ENCODE measurements around the gene TRDN.

TRDN gene

GRCh38 chr6:123372737-123373136, 264.0 kb downstream of the TRDN start:
- no peak for ATAC-seq (ENCODE audit: insufficient read depth, low read depth)
- TF ChIP-seq CTCF (IDR thresholded peaks at IDR 0.05; ENCODE audit: borderline replicate concordance, extremely low read depth, low read length, poor library complexity, severe bottlenecking): no peak
- no peak for TF ChIP-seq EZH2 (IDR thresholded peaks at IDR 0.05; ENCODE audit: borderline replicate concordance, low read depth, low read length, severe bottlenecking)

GRCh38 chr6:123363912-123364311, 272.8 kb downstream of the TRDN start:
- no peak overlapping the region for H2AFZ ChIP-seq (ENCODE audit: low read depth, low read length)
- no peak overlapping the region for H3K27ac ChIP-seq (ENCODE audit: low read length)
- H3K27me3 ChIP-seq (ENCODE audit: insufficient read depth, low read length, poor library complexity): no peaks in the 10 kb centered on the region
- no peaks in the 10 kb centered on the region for H3K9me3 ChIP-seq (ENCODE audit: insufficient read depth, low read length, severe bottlenecking)
- no peak for TF ChIP-seq CTCF (IDR thresholded peaks at IDR 0.05; ENCODE audit: borderline replicate concordance, extremely low read depth, low read length, poor library complexity, severe bottlenecking)
- TF ChIP-seq EZH2 (IDR thresholded peaks at IDR 0.05; ENCODE audit: borderline replicate concordance, low read depth, low read length, severe bottlenecking): no peak
- no peaks in the 10 kb centered on the region for H3K79me2 ChIP-seq (ENCODE audit: insufficient read depth, low read length)
- ATAC-seq (ENCODE audit: insufficient read depth, low read depth): no peak
- DNase-seq: no peak
- H3K4me2 ChIP-seq (ENCODE audit: insufficient read depth, low read length): no peak overlapping the region
- H3K9ac ChIP-seq (ENCODE audit: low read depth, low read length): no peak overlapping the region
- H4K20me1 ChIP-seq (ENCODE audit: insufficient read depth, low read length): no peaks in the 10 kb centered on the region
- no peaks in the 10 kb centered on the region for H3K4me1 ChIP-seq (ENCODE audit: insufficient read depth, low read length)
- no peaks in the 10 kb centered on the region for H3K36me3 ChIP-seq (ENCODE audit: insufficient read depth, low read length)
- H3K4me3 ChIP-seq (ENCODE audit: low read depth in 1 of 2, low read length in 2 of 2): no peak overlapping the region

More at GRCh38 chr6:123372737-123373136, 264.0 kb downstream of the TRDN start:
- Histone ChIP-seq H3K27ac (ENCODE audit: low read length) (no peak overlapping the region), H3K36me3 (ENCODE audit: insufficient read depth, low read length) (no peaks in the 10 kb centered on the region), H3K9ac (ENCODE audit: low read depth, low read length) (no peak overlapping the region), H4K20me1 (ENCODE audit: insufficient read depth, low read length) (no peaks in the 10 kb centered on the region), H3K79me2 (ENCODE audit: insufficient read depth, low read length) (no peaks in the 10 kb centered on the region), H3K27me3 (ENCODE audit: insufficient read depth, low read length, poor library complexity) (no peaks in the 10 kb centered on the region), H3K4me3 (ENCODE audit: low read depth in 1 of 2, low read length in 2 of 2) (no peak overlapping the region), H3K9me3 (ENCODE audit: insufficient read depth, low read length, severe bottlenecking) (no peaks in the 10 kb centered on the region), H3K4me1 (ENCODE audit: insufficient read depth, low read length) (no peaks in the 10 kb centered on the region), H3K4me2 (ENCODE audit: insufficient read depth, low read length) (no peak overlapping the region), H2AFZ (ENCODE audit: low read depth, low read length) (no peak overlapping the region)
- DNase-seq: no peak

- H3K4me3 ChIP-seq (ENCODE audit: low read depth in 1 of 2, low read length in 2 of 2): no peak overlapping the region
- no peaks in the 10 kb centered on the region for H3K9me3 ChIP-seq (ENCODE audit: insufficient read depth, low read length, severe bottlenecking)
- H3K27ac ChIP-seq (ENCODE audit: low read length): no peak overlapping the region
- TF ChIP-seq CTCF (IDR thresholded peaks at IDR 0.05; ENCODE audit: borderline replicate concordance, extremely low read depth, low read length, poor library complexity, severe bottlenecking): no peak
- no peak for TF ChIP-seq EZH2 (IDR thresholded peaks at IDR 0.05; ENCODE audit: borderline replicate concordance, low read depth, low read length, severe bottlenecking)
- no peak overlapping the region for H2AFZ ChIP-seq (ENCODE audit: low read depth, low read length)
- H3K27me3 ChIP-seq (ENCODE audit: insufficient read depth, low read length, poor library complexity): no peaks in the 10 kb centered on the region
- no peaks in the 10 kb centered on the region for H3K79me2 ChIP-seq (ENCODE audit: insufficient read depth, low read length)
- H4K20me1 ChIP-seq (ENCODE audit: insufficient read depth, low read length): no peaks in the 10 kb centered on the region
- DNase-seq: no peak
- H3K36me3 ChIP-seq (ENCODE audit: insufficient read depth, low read length): no peaks in the 10 kb centered on the region
- no peaks in the 10 kb centered on the region for H3K4me1 ChIP-seq (ENCODE audit: insufficient read depth, low read length)
- no peak for ATAC-seq (ENCODE audit: insufficient read depth, low read depth)
- no peak overlapping the region for H3K9ac ChIP-seq (ENCODE audit: low read depth, low read length)
- H3K4me2 ChIP-seq (ENCODE audit: insufficient read depth, low read length): no peak overlapping the region
Observed at GRCh38 chr6:123360359-123360758, 276.4 kb downstream of the TRDN start.

- no peak overlapping the region for H2AFZ ChIP-seq (ENCODE audit: low read depth, low read length)
- no peaks in the 10 kb centered on the region for H3K4me1 ChIP-seq (ENCODE audit: insufficient read depth, low read length)
- TF ChIP-seq EZH2 (IDR thresholded peaks at IDR 0.05; ENCODE audit: borderline replicate concordance, low read depth, low read length, severe bottlenecking): no peak
- TF ChIP-seq CTCF (IDR thresholded peaks at IDR 0.05; ENCODE audit: borderline replicate concordance, extremely low read depth, low read length, poor library complexity, severe bottlenecking): no peak
Observed at GRCh38 chr6:123352705-123353104, 284.0 kb downstream of the TRDN start.

More at GRCh38 chr6:123352705-123353104, 284.0 kb downstream of the TRDN start:
- Histone ChIP-seq H3K79me2 (ENCODE audit: insufficient read depth, low read length) (no peaks in the 10 kb centered on the region), H3K36me3 (ENCODE audit: insufficient read depth, low read length) (no peaks in the 10 kb centered on the region), H3K4me3 (ENCODE audit: low read depth in 1 of 2, low read length in 2 of 2) (no peak overlapping the region), H3K27me3 (ENCODE audit: insufficient read depth, low read length, poor library complexity) (no peaks in the 10 kb centered on the region), H3K9me3 (ENCODE audit: insufficient read depth, low read length, severe bottlenecking) (no peaks in the 10 kb centered on the region), H4K20me1 (ENCODE audit: insufficient read depth, low read length) (no peaks in the 10 kb centered on the region), H3K9ac (ENCODE audit: low read depth, low read length) (no peak overlapping the region), H3K27ac (ENCODE audit: low read length) (no peak overlapping the region), H3K4me2 (ENCODE audit: insufficient read depth, low read length) (no peak overlapping the region)
- ATAC-seq (ENCODE audit: insufficient read depth, low read depth) (no peak), DNase-seq (no peak)
